NCI-H1417 (cell line): Measurements from ENCODE around the gene APOL6.
"Not testable (repeated sequence)": the region's sequence is repeated elsewhere in the genome, so short reads cannot be mapped to it uniquely, and the experiment has no call there.

Source experiments
- DNase-seq, 3 experiments: peaks; one replicate each; lab custom pipeline; 2025; lab: John Stamatoyannopoulos, UW

APOL6 gene

DNA sequence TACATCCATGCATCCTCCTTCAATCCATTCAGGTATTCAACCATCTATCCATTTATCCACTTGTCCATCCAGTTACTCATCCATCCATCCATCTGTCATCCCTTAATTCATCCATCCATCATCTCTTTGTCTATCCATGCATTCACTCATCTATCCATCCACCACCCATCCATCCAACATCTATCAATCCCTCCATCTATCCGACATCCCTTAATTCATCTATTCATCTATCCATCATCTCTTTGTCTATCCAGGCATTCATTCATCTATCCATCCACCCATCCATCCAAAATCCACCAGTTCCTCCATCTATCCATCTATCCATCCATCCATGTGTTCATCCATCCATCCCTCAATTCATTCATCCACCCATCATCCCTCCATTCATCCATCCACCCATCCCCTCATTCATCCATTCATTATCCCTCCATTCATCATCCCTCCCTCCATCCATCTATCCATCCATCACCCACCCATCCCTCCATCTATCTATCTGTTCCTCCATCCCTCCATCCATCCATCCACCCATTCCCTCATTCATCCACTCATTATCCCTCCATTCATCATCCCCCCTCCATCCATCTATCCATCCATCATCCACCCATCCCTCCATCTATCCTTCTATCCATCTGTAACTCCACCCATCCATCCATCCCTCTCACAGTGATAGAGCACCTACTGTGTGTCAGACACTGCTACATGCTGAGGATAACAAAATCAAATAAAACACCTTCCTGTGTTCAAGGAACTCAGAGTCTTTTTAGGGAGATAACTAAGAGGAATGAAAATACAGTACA is 29.6 kb upstream of the APOL6 start:
- no peak for DNase-seq

DNA sequence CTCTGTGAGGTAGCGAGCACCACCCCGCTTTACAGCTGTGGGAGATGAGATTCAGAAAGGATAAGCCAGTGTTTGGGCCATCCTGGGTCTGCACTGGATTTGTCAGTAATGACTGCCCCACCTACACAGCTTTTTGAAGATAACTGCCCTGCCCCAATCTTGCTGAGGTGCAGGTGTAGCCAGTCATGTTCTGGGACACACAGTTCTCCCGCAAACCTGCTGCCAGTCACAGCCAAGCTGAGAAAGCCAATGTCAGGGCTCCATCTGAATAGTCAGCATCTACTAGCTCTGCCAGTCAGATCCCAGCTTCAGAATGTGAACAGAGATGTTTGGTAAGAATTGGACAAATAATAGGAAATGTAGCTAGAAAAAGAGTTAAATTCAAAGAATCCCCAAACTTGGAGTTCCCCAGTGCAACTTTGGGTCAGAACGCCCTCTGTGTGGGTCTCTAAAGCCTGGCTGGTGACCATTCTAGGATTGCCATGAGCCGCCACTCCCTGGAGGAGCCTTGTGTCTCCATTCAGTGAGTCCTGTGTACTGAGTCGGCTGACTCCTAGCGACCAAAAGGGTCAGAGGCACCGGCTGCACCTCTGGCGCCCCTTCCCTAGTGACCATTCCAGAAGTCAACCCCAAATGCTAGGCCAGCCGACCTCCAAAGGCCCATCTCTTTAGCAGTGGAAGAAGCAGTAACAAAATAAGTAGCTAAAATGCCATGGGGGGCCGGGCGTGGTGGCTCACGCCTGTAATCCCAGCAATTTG is 28.7 kb upstream of the APOL6 start:
- DNase-seq: no peak

GRCh38 chr22:35620624-35621251 is 27.5 kb upstream of the APOL6 start:
- peak in 2 of 3 experiments; percentile 56 to 85 for DNase-seq

GRCh38 chr22:35621451-35621850 is 26.8 kb upstream of the APOL6 start:
- DNase-seq: no peak

DNA sequence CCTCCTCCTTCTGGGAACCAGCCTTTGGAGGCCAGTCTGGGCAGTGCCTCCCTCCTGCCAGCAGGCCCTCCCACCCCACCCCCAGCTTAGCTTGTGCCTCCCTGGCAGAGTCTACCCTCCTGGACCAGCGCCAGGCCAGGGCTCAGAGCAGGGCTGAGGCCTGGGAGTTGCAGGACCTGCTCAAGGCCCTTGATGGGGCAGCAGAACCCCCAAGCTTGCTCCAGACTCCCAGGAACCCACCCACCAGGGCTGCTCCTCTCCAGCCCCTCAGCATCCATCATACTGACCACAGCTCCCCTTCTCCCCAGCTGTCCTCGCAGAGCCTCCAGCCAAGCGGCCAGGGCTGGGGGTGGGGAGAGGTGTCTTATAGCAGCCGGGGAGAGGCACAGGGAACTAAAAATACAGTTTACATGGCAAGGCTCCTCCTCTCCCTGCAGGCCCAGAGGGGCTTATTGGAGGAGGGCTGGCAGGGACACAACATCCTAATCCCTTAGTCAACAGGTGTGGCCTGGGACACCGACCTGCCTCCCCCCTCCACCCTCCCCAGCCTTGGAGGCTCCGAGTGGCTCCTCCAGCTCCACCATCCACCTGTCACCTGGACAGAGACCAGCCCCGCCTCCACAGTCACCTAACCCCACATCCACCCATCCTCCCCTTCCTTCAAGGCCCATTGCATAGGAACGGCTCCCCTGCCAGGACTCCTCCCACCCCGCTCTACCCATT is 25.9 kb upstream of the APOL6 start:
- DNase-seq: peak; percentile 35 to 59 (median 50)

DNA sequence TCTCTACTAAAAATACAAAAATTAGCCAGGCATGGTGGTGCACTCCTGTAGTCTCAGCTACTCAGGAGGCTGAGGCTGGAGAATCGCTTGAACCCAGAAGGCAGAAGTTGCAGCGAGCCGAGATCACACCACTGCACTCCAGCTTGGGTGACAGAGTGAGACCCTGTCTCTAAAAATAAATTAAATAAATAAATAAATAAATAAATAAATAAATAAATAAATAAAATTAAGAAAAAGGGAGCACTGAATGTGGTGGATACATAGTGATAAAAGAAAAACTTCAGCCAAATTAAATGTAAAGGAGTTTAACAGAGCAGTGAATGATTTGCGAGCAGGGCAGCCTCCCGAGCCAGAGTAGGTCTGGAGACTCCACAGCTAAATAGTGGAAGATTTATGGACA is 24.4 kb upstream of the APOL6 start:
- DNase-seq: not testable (repeated sequence)

DNA sequence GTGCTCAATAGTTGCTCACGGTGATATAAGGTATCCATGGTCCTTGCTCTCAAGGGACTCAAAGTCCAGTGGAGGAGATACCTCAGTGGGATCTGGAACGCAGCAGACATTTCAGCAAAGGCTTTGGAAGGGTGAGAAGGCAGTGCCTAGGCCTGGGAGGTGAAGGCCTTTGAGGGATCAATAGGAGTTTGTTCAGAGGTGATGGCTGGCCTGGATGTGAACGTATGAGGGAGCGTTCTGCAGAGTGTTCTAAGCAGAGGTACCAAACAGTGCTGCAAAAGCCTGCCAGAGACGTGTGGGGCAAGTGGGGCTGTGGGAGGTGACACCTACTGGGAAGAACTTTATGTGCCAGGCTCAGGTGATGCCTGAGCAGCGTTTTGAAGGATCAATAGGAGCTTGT is 23.7 kb upstream of the APOL6 start:
- no peak for DNase-seq

DNA sequence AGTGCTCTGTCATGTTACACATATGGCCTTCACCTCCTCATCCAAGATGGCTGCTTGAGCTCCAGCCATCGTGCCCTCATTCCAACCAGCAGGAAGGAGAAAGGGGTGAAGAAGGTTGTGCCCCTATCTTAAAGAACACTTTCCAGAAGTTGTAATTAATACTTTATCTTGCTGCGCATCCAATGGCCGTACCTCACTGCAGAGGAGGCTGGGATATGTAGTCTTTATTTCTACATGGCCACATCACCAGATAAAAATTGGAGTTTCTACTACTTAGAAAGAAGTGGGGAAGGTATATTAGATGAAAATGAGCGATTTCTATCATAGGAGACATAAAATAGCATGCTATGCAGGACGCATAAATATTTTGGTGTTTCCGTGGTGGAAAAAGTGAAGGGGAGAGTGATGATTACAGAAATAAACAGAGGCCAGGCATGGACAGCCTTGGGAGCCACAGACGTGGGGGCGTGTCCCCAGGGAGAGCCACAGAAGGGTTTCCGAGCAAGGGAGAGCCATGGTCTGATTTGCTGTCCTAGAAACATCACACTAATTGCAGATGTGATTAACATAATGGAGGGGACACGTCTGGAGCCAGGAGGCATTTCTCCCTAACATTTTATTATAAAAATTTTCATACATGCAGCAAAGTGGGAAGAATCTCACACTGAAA is 22.3 kb upstream of the APOL6 start:
- peak in 1 of 3 experiments; percentile 1 for DNase-seq

- peak; percentile 12 to 60 (median 35) for DNase-seq
Observed at GRCh38 chr22:35627267-35628041, 20.8 kb upstream of the APOL6 start.

- no peak for DNase-seq
Observed at GRCh38 chr22:35628732-35629131, 19.5 kb upstream of the APOL6 start.

DNA sequence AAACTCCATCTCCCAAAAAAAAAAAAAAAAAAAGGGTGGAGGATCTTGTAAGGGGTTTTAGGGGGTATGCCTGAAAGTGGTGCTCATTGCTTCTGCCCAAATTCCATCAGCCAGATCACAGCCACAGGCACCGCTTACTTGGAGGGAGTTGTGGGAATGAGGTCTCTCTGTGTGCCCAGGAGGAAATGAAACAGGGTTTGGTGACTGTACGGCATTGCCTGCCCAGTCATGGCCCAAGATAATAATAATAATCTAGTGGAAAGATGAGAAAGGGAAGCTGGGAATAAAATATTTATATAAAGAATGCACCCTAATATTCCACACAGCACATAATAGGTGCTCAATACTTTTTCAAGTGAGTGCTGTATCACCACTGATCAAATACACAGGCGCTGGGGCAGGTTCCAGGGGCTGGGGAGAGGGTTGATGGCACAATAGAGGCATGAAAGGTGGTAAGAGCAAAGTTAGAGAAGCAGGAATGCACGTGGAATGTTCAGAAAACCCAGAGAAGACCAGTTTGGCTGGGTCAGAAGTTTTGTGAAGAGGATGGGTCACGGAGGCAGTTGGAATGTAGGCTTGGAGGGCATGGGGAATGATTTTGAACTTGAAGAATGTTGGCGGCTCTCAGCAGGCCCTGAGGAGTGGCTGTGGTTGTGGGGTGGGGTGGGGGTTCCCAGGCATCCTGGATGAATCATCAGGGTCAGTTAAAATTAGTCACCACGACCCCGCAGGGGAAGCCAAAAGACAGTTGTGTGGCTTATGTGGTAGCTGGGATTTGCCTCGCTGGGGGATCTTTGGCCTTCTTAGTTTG is 18.6 kb upstream of the APOL6 start:
- DNase-seq: no peak

- DNase-seq: no peak
Observed at GRCh38 chr22:35630387-35630793, 17.9 kb upstream of the APOL6 start.

GRCh38 chr22:35630891-35631290 is 17.4 kb upstream of the APOL6 start:
- DNase-seq: no peak

DNA sequence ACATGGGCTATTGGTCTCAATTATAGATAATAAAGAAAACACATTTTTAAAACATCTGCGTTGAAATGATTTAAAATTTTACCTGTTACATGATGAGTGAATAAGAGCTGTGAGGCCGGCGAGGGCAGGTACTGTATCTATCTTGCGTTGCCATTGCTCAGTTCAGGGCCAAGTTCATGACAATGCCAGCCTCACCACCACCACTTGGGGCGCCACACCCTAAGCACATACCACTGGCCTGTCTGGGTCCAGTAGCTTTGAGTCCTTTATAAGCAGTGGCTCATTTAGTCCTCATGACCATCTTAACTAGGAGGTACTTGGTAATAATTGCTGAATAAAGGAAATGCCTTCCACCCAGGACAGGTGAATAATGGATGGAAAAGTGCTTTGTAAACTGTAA is 16.6 kb upstream of the APOL6 start:
- peak in 1 of 3 experiments; percentile 1 for DNase-seq

GRCh38 chr22:35632935-35633334 is 15.3 kb upstream of the APOL6 start:
- no peak for DNase-seq

GRCh38 chr22:35633520-35633919 is 14.7 kb upstream of the APOL6 start:
- DNase-seq: no peak

DNA sequence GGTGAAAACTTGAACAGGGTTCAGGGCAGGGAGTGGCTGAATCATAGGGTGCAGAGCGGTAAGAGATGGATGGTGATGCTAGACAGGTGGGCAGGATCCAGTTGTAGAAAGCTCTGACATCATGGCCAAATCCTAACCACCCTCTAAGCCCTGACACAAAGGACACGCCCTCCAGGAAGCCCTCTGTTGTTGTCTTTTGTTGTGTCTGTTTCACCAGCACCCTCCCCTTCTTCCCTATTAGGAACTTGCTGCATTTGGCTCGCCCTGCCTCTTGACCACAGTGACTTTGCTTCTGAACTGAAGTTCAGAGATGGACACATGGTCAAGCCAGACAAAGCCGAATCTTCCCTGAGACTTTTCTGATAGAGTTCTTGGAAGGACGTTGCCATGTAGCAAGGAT is 14.2 kb upstream of the APOL6 start:
- DNase-seq: no peak

DNA sequence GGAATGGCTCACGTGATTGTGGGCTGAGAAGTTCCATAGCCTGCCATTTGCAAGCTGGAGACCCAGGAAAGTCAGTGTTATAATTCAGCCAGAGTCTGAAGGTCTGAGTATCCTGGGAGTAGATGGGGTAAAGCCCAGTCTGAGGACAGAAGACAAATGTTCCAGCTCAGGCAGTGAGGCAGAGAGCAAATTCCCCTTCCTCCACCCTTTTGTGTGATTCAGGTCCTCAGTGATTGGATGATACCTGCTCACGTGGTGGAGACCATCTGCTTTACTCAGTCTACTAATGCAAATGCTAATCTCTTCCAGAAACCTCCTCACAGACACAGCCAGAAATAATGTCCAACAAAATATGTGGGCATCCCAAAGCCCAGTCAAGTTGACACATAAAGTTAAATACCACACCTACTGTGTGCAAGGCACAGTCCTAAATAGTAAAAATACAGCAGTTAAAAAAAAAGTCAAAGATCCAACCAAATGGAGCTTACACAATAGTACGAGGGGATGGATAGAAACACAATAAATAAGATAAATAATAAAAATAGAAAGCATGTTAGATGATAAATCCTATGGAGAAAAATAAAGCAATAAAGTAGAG is 13.2 kb upstream of the APOL6 start:
- DNase-seq: no peak

GRCh38 chr22:35637254-35637653 is 11.0 kb upstream of the APOL6 start:
- no peak for DNase-seq

- DNase-seq: no peak
Observed at GRCh38 chr22:35638001-35638400, 10.2 kb upstream of the APOL6 start.
